ENCODE results near the gene BMPR1A.
"Not testable (repeated sequence)": the region's sequence is repeated elsewhere in the genome, so short reads cannot be mapped to it uniquely, and the experiment has no call there.

BMPR1A gene

DNA sequence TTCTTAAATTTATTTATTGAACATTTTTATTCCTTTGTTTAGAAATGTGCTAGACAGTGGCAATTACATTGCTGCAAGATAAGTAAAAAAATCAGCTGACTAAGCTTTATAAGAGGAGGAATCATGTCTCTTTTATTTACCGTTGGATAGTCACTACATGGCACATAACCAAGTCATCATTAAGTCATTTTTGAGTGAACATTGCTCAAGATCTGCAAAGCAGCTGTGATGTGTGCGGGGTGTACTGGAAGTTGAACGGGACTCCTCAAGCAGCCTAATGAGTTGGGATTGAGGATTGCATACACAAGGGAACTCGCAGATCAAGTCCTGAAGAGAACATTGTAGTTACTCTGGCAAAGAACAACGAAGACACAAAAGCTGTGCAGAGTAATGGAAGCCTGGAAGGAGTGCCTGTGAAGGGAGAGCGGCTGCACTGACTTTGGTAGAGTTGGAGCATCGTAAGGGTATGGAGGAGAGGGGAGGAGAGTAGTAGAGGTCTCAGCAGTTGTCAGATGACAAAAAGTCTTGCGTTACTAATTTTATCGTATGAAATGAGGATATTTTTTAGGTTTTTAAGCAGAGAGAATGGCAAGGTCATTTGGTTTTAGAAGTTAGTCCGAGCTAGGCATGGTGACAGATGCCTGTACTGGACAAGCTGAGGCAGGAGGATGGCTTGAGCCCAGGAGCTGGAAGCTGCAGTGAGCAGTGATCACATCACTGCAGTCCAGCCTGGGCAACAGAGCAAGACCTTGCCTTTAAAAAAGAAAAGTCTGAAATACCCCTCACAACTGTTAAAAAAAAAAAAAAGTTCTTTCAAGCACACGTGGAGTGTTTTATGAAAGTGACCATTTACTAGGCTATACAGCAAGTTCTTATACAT is 95.1 kb downstream of the BMPR1A start:
- no peak for DNase-seq

- not testable (repeated sequence) for DNase-seq
These were observed 97.2 kb downstream of the BMPR1A start for GRCh38 chr10:86853582-86853981.

DNA sequence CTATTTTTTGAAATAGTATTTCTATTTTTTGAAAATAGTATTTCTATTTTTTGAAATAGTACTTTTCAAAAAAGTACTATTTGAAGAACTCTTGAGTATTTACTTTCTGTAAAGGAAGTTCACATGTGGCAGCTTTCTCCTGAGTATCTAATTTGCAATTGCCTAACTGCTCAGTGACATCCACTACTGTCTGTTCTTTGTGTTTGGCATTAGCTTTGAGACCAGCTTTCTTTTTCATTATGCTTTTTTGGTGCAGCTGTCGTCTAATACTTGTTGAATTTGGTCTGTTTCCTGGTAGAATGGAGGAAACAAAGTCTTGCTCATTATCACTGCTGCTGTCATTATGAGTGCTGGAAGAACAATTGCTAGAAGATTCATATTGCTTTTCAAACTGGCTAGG is 99.1 kb downstream of the BMPR1A start:
- DNase-seq = no peak

DNA sequence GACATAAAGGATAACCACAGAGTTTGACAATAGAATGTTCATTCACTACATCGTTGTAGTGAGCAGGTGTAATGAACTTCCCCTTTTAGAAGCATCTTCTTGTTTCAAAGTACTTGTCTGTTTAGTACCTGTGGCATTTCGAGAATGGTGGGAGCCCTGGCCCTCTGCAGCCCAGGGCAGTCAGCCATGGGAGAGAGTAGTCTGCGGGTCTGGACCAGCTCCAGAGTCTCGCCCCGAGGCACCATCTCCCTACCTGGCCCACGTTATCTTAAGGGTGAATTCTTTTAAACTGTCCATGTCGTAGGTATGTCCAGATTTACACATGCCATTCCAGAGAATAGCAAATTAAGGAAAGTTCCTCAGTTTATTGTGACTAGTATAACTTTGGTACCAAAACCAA is 99.7 kb downstream of the BMPR1A start:
- DNase-seq = no peak

DNA sequence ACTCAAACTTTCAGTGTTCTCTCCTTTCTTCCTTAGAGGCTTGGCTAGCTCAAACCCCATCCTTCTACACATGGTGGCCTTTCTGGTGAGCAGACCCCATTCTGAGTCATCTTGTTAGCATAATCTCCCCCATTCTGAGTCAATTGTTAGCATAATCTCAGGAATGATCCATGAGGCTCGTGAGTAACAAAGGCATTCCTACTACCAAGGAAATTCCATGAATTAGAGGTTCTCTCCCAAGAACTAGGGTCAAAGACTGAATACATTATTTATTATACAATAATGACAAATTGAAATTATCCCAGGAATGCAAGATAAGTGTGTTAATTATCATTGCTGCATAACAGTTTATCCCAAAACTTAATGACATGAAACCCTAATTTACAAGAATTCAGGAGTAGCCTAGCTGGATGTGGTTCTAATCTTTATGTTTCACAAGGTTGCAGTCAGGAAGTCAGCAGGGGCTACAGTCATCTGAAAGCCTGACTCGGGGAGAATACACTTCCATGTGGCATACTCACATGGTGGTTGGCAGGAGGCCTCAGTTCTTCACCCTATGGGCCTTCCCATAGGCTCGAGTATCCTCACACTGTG is 100.8 kb downstream of the BMPR1A start:
- no peak for DNase-seq

DNA sequence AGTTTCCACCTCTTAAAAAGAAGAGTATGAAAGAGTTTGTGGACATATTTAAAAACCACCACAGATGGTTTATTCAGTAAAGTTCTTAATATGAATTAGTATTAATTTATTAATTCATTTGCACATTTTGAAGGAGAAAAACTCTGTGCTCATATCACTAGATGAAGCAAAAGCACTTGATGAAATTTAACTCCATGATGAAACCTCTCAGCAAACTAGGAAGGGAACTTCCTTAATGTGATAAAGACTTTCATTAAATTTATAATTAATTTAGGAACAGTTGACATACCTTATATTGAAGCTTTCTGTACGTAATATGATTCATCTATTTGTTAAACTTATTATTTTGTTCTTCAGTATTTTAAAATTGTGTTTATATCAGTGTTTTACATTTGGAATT is 101.6 kb downstream of the BMPR1A start:
- DNase-seq = no peak

DNA sequence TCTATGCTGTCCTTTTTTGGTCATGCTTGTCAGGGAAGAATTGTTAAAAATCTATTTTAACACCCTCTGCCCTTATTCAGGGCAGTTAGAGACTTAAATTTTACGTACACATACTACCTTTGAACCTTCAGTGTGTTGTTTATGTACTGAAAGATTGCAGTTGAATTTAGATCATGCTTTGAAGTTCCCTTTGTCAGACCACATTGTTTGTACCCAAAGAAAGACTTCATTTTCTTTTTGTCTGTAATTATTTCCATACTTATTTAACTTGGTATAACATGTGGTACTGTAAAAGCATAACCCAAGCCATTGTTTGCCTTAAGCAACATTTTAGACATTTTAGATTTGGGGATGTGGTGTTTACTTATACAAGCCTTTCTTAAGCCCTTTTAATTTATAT is 104.9 kb downstream of the BMPR1A start:
- DNase-seq = no peak

DNA sequence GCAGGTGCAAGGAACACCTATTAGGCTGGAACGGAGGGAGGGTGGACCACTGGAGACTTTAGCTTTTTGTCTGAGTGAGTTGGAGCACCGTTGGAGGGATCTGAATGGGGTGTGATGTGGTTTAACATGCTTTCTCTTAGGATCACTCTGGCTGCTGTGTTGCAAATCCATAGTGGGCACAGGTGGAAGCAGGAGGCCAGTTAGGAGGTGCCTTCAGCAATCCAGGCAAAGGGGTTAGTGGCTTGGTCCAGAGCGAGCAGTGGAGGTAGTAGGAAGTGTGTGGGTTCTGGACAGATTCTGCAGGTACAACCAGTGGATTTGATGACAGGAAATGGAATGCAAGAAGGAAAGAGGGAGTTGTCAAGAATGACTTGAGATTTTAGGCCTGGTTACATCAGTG is 106.0 kb downstream of the BMPR1A start:
- no peak for DNase-seq

DNA sequence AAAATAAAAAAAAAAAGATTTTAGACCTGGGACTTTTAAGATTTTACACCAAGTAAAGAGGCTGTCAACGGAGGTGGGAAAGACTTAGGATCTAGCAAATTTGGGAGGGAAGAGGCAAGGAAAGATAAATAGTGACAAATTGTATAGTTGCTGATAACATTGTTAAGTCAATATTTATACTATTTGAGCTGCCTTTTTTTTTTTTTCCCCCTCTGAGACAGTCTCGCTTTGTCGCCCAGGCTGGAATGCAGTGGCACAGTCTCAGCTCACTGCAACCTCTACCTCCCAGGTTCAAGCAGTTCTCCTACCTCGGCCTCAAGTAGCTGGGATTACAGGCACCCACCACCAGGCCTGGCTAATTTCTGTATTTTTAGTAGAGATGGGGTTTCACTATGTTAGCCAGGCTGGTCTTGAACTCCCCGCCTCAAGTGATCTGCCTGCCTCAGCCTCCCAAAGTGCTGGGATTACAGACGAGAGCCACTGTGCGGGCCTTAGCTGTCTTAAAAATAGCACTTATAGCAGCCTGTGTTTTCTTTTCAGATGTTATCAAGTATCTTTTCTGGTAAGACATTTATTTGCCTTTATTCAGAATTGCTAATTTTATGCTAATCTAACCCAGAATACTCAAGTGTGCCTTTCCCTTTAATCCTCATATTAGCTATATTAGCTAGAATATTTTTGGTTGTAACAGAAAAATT is 106.5 kb downstream of the BMPR1A start:
- no peak for DNase-seq

GRCh38 chr10:86863484-86863842 is 107.0 kb downstream of the BMPR1A start:
- no peak for DNase-seq

DNA sequence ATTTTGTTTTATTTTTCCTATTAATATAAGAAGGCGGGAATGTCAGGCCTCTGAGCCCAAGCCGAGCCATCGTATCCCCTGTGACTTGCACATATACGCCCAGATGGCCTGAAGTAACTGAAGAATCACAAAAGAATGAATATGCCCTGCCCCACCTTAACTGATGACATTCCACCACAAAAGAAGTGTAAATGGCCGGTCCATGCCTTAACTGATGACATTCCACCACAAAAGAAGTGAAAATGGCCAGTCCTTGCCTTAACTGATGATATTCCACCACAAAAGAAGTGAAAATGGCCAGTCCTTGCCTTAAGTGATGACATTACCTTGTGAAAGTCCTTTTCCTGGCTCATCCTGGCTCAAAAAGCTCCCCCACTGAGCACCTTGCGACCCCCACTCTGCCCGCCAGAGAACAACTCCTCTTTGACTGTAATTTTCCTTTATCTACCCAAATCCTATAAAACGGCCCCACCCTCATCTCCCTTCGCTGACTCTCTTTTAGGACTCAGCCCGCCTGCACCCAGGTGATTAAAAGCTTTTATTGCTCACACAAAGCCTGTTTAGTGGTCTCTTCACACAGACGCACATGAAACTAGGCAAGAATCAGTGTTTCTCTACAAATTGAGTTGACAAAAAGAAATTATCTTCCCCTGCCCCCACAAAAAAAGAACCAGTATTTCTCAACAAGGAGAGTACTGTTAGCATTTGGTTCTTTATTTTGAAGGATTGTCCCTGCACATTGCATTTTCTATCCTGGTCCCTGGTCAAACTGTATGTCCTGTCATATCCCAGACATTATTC is 108.8 kb downstream of the BMPR1A start:
- not testable (repeated sequence) for DNase-seq

DNA sequence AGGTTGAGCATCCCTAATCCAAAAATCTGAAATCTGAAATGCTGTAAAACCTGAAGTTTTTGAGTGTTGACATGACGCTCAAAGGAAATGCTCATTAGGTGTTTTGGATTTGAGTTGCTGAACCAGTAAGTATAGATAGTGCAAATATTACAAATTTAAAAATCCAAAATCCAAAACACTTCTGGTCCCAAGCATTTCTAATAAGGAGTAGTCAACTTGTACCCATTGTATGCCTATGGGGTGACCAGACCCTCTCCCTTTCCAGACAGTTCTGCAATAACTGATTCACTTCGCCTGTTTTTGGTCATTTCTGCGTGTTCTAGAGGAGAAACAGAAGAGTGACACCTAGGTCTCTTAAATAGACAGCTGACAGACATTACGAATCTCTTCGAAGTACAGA is 110.7 kb downstream of the BMPR1A start:
- DNase-seq = no peak

- no peak for DNase-seq
These were observed 111.9 kb downstream of the BMPR1A start for GRCh38 chr10:86868353-86868752.

DNA sequence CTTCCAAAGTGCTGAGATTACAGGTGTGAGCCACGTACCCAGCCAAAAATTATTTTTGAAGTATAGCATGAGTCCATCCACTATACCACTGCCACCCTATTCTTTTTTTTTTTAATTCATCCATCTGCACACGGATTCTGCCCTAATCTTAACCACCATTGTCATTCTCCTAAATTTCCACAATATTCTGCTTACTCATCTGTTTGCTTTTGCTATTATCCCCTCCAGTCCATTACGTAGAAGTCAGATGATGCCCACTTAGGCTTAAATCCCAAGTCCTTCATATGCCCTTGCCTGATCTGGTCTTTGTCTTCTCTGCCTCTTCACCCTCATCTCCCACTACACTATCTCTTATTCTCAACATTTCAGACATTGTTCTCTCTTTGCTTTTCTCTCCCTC is 114.3 kb downstream of the BMPR1A start:
- no peak for DNase-seq

- DNase-seq = no peak
These were observed 115.3 kb downstream of the BMPR1A start for GRCh38 chr10:86871563-86872183.

DNA sequence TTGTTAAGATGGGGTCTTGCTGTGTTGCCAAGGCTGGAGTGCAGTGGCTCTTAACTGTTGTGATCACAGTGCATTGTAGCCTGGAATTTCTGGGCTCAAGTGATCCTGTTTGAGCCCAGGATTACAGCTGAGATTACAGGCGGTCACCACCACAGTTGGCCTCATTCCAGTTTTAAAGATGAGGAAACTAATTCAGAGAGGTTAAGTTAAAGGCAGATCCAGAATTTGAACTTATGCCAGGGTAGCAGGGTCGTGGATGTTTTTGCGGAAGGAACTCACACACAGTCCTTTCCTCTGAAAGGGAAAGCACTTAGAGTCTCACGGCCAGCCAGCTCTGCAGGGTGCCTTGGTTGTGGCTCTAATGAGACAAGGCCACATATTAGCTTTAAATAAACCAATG is 116.3 kb downstream of the BMPR1A start:
- DNase-seq = no peak

GRCh38 chr10:86876748-86877147 is 120.3 kb downstream of the BMPR1A start:
- DNase-seq = no peak

DNA sequence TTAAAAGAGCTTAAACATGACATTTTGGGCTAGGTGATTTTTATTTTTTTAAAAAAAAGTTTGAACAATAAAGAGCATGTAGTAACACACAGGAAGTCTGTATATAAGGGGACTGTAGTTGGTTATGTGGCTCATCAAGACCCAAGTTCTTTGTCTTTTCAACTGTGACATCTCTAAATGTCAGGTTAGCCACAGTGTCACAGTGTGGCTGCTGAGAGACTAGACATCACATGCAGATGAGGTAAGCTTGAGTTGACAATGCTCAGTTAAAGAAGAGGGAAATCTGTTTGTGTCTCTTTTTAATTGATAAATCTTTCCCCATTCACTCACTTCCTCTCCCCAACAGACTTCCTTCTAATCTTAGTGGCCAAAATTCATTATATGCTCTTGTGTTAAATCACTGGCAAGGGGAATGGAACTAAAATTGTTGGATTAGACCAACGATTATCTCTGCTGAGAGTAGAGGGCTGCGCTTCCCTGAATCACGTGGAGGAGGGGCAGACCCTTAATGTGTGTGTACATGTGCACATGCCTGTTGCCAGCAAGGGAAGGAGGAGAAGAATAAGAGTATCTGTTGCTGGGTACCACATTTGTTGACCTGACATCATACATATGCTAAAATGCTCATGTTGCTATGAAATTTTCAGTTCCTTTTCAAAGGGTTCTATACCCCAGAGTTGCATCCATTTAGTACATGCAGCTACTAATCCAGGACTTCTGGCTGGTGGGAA is 122.7 kb downstream of the BMPR1A start:
- no peak for DNase-seq

DNA sequence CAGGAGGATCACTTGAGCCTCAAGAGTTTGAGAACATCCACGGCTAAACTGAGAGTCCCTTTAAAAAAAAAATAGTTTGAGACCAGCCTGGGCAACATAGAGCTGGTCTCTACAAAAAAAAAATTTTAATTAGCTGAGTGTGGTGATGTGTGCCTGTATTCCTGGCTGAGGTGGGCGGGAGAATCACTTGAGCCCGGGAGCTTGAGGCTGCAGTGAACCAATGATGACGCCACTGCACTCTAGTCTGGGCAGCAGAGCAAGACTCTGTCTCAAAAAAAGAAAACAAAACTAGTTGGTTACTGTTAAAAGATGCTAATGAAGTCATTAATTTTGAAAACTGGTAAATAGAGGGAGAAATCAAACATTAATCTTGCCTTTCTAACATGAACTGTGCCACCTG is 124.6 kb downstream of the BMPR1A start:
- no peak for DNase-seq

- DNase-seq = no peak
These were observed 132.4 kb downstream of the BMPR1A start for GRCh38 chr10:86888585-86889381.

DNA sequence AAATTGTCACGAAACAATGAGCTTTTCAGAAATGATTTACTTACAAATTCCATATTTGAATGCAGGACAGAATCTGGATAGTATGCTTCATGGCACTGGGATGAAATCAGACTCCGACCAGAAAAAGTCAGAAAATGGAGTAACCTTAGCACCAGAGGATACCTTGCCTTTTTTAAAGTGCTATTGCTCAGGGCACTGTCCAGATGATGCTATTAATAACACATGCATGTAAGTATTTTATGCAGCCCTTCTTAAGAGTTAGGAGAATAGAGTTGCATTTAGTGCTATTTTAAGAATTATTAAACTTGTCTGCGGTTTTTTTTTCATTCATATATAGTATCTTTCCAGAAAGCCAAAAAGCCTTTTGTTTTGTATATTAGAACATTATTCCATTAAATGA is 133.6 kb downstream of the BMPR1A start:
- DNase-seq = no peak

All from stimulated activated CD4-positive, alpha-beta T cell treated with anti-CD3 and anti-CD28 coated beads, Interleukin-15, amount 100 ng/mL, for 24 hours (primary cell).